Mucosa of descending colon (tissue), 3 donors: ENCODE measurements around the gene SCAMP1. TPM values are rescaled to one million over a fixed set of nuclear protein-coding genes. Genes with fewer than 3 reads are reported as not detected.

Experiments
- ATAC-seq: fragments of 200-7000 bp; cut with Tn5 transposase; one replicate; pipeline ENCODE4 v1.9.1; 2020; ENCODE audit warnings: mild to moderate bottlenecking, moderate library complexity
- DNase-seq, 3 donors: peaks; one replicate each; pipeline ENCODE4 v3.0.0-alpha.2; 2020
- H3K36me3 ChIP-seq: fragments of 200-600 bp; one replicate; pipeline ENCODE4 v1.8.0; 2021; ENCODE audit warnings: low read depth, mild to moderate bottlenecking
- H3K4me1 ChIP-seq: fragments of 200-600 bp; one replicate; pipeline ENCODE4 v1.8.0; 2021; ENCODE audit warnings: low read depth, mild to moderate bottlenecking
- H3K4me3 ChIP-seq: fragments of 200-600 bp; one replicate; pipeline ENCODE4 v1.8.0; 2021; ENCODE audit warnings: mild to moderate bottlenecking
- H3K9me3 ChIP-seq: fragments of 200-600 bp; one replicate; pipeline ENCODE4 v1.8.0; 2021; ENCODE audit warnings: mild to moderate bottlenecking
- intact Hi-C, 2 donors: fragments of 100-400 bp; cut with DNase I in 1 of 2; cut with micrococcal nuclease in 1 of 2; formaldehyde crosslinking; loops; one replicate each; pipeline versions ENCODE4 v1.11.0 to v1.11.1; 2022; cut with DNase I, micrococcal nuclease
- total RNA-seq, 3 donors: library from RNA; stranded (reverse); fragmentation: NEBNext Ultra II Directional in 2 of 3; extraction: Animal tissue kit (Norgen Biotek cat#: 25700) in 2 of 3; gene quantifications; one replicate each; pipeline versions ENCODE4 v1.2.1 to v1.2.4, GENCODE V29; 2021 to 2023
- TF ChIP-seq, protein P1 (sequence below): fragments of 200-600 bp; IDR thresholded peaks from one replicate; pipeline ENCODE4 v1.8.0; 2022; ENCODE audit warnings: antibody characterized with exemption, mild to moderate bottlenecking
- donor health status: DM: no; HTN: no; CAD: no; lungs with moderate emphysema.
- donor health status: DM: no; HTN: no; CAD: no.
- donor health status: DM: no; HTN: yes; CAD: no.

SCAMP1 gene
- total RNA-seq, 3 donors from 2014 or later = 23.5 to 41.7 (median 36.1) TPM

DNA sequence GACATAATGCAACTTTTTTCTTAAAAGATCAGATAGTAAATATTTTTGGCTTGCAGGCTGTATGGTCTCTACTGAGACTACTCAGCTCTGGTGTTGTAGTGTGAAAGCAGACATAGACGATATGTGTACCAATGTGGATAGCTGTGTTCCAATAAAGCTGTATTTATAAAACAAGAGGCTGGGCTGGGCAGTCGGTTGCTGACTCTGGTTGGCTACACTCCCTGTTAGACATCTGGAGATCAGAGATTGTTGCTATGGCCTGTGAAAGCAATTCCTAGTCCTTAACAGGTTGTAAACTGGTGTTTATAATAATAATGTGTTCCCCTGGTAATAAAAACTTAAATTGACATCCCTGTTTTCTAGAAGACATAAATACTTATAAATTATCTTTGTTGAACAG lies 24.4 kb upstream of the SCAMP1 start:
- Histone ChIP-seq H3K9me3 (peaks cover 6% of the 10 kb centered on the region), H3K4me3 (no peak overlapping the region), H3K36me3 (no peaks in the 10 kb centered on the region), H3K4me1 (no peaks in the 10 kb centered on the region)
- DNase-seq = no peak
- intact Hi-C loops = no loop called here
- ATAC-seq = no peak
- TF ChIP-seq, protein P1, sequence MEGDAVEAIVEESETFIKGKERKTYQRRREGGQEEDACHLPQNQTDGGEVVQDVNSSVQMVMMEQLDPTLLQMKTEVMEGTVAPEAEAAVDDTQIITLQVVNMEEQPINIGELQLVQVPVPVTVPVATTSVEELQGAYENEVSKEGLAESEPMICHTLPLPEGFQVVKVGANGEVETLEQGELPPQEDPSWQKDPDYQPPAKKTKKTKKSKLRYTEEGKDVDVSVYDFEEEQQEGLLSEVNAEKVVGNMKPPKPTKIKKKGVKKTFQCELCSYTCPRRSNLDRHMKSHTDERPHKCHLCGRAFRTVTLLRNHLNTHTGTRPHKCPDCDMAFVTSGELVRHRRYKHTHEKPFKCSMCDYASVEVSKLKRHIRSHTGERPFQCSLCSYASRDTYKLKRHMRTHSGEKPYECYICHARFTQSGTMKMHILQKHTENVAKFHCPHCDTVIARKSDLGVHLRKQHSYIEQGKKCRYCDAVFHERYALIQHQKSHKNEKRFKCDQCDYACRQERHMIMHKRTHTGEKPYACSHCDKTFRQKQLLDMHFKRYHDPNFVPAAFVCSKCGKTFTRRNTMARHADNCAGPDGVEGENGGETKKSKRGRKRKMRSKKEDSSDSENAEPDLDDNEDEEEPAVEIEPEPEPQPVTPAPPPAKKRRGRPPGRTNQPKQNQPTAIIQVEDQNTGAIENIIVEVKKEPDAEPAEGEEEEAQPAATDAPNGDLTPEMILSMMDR = no peak

DNA sequence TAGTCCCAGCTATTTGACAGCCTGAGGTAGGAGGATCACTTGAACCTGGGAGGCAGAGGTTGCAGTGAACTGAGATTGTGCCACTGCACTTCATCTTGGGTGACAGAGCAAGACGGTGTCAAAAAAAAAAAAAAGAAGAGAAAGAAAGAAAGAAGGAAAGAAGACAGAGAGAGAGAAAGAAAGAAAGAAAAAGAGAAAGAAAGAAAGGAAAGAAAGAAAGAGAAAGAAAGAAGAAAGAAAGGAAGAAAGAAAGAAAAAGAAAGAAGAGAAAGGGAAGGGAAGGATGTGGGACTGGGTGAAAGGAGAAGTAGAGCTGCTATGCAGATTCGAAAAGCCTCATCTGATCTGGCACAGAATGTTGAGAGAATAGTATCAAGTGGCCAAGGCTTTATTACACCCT lies 23.7 kb upstream of the SCAMP1 start:
- TF ChIP-seq, protein P1 = no peak
- peaks cover 6% of the 10 kb centered on the region for H3K9me3 ChIP-seq
- H3K4me3 ChIP-seq = no peak overlapping the region
- H3K36me3 ChIP-seq = no peaks in the 10 kb centered on the region
- DNase-seq (no peak), ATAC-seq (no peak)
- H3K4me1 ChIP-seq = no peaks in the 10 kb centered on the region
- intact Hi-C loops = no loop called here

DNA sequence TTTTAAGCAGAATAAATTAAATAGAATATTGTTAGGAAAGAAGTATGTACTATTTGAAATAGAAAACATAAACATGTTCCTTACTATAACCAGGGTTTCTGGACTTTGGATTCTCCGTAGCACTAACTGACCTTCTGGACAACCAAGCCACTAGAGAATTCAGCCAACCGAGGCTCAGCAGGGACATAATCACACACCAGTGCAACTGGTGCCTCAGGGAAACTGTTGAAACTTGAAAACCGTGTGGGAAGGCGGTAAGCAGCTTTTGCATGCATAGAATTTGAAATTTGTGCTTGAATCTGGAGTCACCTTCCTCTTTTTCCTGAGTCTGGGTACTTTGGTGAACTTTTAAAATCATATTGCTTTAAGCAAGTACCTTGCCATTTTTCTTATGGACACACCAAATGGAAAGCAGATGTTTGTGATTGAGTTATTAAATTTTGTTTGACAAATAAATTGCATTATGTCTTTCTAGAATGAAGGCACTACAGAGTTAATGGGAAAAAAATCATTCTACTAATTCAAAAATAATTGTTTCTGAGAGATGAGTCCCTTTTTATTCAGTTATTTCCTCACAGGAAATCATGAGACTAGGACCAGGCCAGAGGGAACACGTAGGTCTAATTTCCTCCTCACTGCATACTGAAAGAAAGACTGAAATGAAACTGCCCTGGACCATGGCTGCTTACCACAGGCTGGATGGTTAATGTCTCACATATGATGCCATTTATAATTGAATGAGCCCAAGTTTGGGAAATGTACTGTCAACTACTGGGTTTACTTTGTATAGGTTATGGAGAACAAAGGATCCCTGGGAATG lies 20.6 kb upstream of the SCAMP1 start:
- TF ChIP-seq, protein P1 = no peak
- no peak overlapping the region for H3K4me3 ChIP-seq
- H3K9me3 ChIP-seq = peaks cover 6% of the 10 kb centered on the region
- H3K36me3 ChIP-seq = no peaks in the 10 kb centered on the region
- ATAC-seq (no peak), DNase-seq (no peak)
- intact Hi-C loops = no loop called here
- no peaks in the 10 kb centered on the region for H3K4me1 ChIP-seq

DNA sequence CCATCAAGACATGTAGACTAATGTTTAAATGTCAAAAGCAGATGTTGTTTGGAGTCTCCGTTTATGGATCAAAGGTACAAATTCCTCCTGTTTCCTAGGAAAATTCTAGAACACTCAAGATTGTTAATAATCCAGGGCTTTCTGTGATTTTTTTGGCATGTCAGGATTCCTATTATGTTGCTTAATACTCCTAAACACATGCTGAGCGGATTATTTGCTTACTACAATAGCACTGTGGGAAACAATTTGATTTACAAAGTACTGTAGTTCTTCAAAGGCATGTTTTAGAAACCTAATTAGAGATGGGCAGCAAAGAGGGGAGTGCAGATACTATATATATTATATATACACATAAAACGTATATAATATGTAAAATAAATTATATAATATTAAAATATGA lies 19.0 kb upstream of the SCAMP1 start:
- H3K36me3 ChIP-seq = no peaks in the 10 kb centered on the region
- no peak overlapping the region for H3K4me3 ChIP-seq
- ATAC-seq (no peak), DNase-seq (no peak)
- intact Hi-C loops = no loop called here
- no peaks in the 10 kb centered on the region for H3K4me1 ChIP-seq
- peaks cover 6% of the 10 kb centered on the region for H3K9me3 ChIP-seq
- TF ChIP-seq, protein P1 = no peak

DNA sequence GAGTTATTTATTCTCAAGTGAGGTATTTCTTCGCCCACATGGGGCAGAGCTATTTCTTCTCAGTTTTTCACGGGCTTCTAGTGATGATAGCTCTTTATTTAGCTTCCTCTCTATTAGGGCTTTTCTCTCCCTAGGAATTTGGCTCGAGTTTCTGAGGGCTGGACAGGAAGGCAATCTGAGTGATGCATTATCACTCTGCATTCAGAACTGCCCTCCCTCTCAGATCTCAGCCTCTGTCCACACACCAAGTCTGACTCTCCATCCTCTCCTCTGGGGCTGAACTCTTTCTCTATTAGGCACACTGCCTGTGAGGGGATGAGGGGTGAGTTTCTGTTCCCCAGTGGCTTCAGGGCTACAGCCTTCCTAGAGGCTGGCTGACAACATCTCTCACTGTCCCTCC lies 14.9 kb upstream of the SCAMP1 start:
- H3K9me3 ChIP-seq = no peaks in the 10 kb centered on the region
- TF ChIP-seq, protein P1 = no peak
- intact Hi-C loops = no loop called here
- H3K4me3 ChIP-seq = no peak overlapping the region
- ATAC-seq (no peak), DNase-seq (no peak)
- H3K4me1 ChIP-seq = no peaks in the 10 kb centered on the region
- H3K36me3 ChIP-seq = no peaks in the 10 kb centered on the region
